ENCODE results near the gene DOCK9.
A peak's percentile ranks its signal among the peaks of the same experiment; 100 is the strongest.

Gene DOCK9

DNA sequence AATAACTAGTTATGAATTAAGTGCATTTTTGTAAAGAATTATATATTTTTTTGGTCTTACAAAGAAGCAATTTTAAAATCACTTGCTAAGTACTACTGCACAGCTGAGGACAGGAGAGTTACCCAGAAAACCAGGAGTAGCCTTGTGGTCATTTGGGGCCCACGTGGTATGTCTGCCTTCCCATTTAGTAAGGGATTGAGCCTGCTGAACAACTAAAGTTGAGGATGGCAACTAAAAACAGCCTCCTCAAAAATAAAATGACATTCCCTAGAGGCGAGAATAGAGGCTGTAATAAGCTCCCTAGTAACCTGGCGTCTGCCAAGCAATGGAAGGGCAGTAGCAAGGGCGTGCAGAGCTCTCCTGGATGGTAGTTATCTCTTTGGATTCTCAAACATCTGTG lies 36.3 kb downstream of the DOCK9 start:
- DNase-seq, result no peak

DNA sequence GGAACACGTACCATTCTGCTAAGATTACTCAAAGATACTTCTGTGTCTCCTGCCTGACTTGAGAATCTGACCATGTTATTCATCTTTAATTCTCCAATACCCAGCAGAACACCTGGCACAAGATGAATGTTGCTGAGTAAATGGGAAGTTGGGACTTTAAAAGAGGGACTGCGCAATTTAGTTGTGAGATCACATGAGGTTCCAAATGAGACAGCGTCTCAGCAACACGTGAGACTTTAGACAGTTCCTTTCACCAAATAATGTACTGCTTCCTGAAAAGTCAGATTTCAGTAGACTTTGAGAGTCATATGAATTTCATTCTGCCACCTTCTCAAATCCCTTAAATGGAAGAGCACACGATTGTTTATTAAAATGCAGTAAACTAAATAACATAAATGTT lies 36.7 kb downstream of the DOCK9 start:
- peak; percentile 55 to 78 (median 69) for DNase-seq

DNA sequence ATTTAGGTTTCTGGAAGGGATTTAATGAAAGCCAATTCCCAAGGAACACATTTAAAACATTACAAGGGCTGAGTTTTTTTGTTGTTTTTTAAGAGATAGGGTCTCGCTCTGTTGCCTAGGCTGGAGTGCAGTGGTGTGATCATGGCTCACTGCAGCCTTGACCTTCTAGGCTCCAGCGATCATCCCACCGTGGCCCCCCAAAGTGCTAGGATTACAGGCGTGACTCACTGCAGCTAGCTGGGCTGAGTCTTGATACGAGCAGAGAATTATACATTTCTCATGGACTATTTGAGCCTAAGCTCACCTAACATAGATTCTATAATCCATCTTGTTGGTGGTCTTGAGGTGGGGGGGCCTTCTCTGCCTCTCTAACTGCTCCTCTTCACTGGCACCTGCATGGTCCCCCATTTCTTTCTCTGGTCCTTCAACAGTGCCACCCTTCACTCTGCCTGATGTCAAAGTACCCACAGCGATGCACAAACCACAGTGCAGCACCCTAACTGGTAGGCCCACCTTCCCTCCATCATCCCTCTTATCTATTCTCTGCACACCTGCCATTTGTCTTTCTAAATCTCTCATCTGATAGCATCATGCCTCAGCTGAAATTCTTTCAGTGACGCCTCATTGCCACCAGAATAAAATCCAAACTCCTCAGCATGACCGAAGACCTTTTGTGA lies 37.4 kb downstream of the DOCK9 start:
- DNase-seq, result no peak

DNA sequence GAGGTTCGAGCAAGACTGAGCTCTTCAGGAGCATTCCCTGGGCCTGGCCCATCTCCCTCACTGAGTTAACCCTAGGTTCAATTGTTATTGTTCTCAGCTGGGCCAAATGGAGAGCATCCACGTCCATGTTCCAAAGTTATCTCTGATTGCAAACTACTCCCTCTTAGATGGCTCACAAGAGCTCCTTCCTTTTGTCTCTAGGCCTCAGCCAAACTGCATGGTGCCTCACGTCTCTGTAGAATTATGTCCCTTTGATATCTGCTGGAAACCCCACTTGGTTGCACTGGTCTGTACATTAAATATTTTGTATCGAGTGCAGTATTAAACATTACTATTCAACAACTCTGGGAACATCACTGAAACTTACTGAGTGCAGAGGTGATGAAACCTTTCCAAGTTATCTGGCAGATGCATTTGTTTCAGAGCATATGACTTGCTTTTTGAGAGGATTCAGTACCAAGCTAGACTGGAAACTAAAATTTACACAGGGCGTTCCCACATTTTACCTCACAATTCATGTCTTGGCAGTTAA lies 38.1 kb downstream of the DOCK9 start:
- no peak for DNase-seq

DNA sequence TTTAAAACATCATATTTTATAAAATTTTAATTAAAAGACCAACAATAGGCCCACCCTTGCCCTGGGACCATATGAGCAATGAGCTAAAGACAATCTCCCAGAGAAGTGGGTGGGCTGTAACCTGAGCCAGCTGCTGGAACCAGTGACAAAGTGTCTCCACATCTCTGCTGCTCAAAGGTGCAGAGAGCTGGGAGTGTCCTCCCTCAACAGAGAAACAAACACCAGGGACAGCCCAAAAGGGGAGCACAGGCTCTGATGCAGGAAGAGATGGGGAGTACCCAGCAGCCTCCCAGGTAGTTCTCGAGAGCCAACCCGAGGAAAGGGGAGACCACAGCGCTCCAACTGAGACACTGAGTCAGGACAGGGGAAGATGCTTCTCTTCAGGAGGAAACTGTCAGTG lies 39.1 kb downstream of the DOCK9 start:
- DNase-seq, result no peak

DNA sequence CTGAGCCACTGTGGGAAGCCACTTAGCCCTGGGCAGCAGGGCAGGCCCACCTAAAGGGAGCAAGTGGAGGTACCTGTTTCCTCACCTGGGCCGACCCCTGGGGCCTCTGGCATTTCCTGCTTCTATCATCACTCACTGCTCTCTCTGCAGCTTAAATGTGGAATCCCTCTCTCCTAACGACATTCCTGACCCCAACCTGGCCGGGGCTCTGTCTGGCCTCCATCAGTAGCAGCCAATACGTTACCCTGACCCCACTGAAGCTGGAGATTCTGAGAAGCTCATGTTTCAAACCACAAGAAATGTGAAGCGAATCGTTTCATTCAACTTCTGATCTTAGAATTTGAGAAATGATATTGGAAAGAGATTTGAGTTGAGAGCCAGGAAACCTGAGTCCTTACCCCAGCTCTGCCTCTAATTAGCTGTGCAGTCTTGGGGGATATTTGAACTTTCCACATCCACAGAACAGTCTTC lies 39.9 kb downstream of the DOCK9 start:
- no peak for DNase-seq

DNA sequence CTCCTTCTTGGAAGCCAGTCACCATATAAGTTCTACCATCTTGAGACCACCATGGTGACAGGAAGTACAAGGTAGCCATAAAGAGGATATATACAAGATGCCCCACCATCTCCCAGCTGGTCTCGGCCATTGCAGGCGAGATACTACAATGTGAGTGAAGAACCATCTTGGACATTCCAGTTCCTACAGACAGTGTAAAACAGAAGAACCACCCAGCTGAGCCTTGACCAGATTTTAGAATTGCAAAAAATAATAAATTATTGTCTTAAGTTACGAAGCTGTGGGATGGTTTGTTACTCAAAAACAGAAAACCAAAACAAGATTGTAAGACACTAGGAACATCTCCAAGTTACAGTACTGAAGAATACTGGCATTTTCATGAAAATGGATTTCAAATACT lies 43.6 kb downstream of the DOCK9 start:
- no peak for DNase-seq

DNA sequence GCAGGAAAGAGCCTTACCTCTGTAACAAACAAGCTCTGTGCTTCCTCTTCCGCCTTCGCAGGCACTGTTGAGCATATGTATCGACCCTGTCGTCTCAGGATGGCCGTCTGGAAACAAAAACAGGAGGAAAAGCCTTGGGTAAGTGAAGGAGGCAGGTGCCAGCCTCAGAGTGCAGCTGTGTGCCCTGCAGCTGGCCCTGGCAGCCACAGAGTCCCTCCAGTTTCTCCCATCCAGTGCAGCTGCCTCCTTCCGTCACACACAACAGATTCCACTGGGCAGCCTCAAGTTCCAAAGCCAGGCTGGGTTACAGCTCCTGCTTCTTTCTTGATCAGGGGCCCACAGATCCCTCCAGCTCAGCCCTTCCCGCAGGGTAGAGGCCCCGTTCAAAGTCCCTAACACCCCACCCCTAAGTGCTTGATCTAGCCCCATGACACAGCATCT lies 47.7 kb downstream of the DOCK9 start:
- peak in 1 of 3 donors; percentile 14 for DNase-seq

DNA sequence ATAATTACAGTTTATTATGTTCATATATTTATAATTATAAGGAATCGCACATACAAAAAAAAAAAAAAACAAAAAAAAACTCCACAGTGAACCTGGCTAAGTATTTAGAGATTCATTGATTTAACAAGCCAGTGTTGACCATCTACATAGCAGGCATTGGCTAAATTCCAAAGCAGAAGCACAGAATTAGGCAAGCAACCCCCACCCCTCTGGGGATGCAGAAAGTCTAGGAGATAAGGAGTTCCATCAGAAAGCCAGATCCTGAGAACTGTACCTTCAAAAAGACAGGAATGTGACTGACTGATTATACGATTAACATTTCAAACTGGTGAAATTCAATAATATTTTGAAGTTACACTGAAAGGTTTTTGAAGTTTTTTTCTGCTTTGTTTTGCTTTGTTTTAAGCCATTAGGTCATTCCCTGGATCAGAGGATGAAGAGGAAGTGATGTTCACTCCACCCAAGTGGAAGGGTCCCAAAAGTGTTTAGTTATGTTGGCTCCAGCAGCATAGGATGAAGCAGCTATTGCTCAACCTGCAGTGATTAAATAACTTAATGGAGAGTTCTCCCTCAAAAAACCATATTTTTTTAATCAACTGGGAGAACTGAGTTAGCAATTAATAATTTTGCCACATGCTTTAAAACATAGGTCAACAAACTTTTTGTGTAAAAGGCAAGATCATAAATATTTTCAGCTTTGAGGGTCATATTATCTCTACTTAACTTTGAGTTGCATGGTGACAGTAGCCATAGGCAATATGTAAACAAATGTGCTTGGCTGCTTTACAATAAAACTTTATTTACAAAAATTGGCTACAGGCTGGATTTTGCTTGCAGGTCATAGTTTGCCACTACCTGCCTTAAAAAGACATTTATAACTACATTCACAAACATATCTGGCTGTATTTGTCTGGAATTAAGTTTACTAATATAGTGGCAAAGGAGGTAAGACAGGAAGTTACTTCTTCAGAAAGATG lies 49.6 kb downstream of the DOCK9 start:
- DNase-seq, result no peak

DNA sequence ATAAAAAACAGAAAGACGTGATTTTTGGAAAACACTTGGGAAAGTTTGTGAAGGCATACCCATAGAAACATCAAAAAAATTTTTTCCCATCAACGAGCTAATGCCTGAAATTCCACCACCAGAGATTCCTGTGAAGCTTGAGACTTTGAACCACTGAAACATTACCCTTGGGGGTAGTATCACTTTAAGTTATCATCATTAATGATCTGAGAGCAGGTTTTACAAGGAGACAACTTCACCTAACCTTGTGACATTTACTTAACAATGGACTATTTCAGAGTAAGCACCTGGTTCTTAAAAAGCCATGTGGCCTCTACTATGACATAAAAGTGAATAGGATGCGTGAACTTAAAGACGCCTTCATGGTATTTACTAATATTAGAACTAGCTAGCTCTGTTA lies 51.9 kb downstream of the DOCK9 start:
- no peak for DNase-seq

DNA sequence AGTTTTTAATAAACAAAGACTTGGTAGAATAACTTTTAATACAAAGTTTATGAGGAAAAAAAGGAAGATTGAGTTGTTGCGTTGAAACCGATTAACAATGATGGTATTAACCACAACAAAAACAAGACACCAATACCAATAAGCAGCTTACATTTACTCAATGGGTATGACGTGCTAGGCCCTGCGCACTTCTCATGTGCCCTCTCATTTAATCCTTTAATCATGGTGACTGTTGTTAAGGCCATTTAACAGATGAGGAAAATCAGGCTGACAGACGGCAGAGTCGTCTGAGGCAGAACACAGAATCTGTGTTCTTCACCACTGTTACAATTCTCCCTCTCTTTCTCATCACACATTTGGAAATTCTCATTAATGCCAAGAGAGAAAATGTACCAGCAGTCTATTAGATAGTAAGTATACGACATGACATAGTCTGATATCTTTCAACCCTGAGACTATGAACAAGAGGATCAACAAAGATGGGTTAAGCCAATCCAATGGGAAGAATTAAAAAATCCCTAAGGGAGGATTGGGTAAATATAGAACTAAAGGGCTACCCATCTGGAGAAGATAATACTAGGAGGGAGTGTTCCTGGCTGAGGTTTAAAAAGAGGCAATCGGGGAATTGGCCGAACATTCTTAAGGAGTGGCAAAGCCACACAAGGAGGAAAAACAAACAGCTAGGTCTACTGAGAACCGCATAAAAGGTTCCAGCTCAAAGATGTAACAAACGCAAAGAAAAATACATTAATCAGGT lies 54.0 kb downstream of the DOCK9 start:
- DNase-seq, result no peak

DNA sequence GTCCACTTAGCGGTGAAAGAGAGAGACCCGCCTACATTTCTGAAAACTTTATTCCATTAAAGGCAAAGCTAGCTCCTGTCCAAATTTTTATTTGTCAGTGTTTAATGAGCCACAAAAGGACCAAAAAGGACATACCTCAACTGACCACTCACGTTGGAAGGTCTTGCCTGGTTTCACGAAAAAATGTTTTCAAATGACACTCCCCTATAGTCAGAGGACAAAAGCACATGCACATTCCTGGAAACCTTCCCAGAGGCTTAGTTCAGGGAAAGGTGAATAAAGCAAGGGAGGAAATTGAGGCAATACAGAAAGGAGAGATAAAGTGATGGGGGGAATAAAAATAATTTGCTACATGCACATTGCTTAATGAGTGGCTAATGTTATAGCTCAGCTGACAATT lies 55.6 kb downstream of the DOCK9 start:
- no peak for DNase-seq

DNA sequence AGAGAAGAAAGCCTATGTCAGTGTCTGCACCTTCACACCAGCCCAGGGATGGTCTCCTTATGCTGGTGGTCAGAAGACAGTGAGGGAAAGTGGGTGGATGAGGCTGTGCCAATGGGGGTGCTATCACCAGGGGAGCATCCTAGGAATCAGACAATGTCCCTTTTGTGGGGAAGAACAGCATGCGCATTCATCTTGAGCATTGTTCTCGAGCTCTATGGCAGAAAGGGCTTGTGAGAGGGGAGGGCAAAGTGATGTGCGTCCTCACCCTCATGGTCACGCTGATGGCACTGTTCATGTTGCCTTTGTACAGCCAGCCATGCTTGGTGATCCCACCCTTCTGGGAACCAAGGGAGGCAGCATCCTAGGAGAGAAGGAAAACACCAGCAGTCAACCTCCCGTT lies 56.1 kb downstream of the DOCK9 start:
- DNase-seq, result no peak

DNA sequence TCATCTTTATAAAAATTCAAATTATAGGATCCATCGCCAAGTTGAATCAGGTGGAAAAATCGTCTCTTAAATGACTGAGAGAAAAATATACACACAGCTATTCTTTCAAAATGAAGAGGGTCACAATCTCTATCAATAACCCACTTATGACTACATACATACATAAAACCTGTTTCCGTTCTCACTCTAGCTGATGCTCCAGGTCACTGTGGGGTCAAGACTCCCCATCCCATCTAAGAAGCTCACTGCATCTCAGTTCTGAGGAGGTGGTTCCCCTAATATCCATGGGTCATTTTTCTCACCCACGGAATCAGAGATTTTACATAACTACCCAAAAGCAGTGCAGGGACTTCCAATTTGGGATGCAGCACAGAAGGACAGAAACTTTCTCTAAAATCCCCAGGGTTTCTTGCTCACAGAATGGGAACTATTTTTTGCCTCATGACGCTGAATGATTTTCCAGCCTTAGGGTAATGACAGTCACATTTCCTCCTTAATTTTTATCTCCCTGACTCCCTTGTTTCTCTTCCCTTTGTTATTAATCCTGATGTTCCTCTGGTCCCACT lies 56.8 kb downstream of the DOCK9 start:
- peak; percentile 41 to 71 (median 53) for DNase-seq

DNA sequence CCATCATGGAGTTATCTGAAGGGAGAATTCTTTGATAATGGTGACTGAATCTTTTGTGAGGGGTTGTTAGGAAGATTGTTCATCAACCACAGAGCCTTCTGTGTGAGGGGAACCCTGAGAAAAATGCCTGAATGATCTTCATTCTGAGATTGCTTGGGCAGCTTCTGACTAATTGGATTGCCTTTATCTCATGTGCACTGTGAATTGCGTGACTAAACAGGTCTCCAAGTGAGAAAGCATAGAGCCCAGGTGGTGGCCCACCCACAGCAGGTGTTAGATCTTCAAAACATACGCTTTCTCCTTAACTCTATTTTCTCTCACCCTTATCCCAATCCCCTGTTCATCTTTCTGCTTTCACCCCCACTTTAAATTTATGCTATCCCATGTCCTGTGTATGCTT lies 58.3 kb downstream of the DOCK9 start:
- DNase-seq, result no peak

DNA sequence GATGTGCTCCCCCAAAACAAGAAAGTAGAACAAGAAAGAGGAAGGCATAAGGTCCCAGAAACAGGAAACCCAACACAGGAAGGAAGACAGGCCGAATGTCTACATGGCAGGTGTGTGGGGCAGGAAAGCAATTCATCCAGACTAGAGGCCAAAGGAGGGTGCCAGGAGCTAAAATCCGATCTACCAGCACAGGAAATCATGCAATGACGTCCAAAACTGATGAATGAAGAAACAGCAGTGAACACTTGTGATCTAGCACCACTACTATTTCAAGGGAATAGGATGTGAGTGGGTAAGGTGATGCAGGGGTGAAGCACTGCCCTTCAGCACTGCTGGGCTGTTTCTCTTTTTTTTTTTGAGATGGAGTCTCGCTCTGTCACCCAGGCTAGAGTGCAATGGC lies 59.1 kb downstream of the DOCK9 start:
- DNase-seq, result no peak

DNA sequence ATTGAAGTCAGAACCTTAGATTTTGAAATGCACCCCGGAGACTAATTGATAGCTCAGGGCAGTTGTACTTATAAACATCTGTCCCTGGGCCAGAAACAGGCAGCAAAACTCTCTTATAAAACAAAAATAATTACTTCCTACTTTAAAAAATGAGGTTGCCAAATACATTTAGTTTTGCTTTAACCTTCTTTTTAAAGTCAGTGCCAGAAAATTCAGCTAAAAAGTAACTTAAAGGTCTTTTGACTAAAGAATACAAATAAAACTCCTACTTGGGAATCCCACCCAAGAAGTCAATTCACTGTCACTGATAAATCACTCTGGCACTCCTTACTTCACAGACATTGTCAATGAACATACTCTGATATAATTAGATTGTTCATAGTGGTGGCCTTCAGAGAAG lies 60.7 kb downstream of the DOCK9 start:
- DNase-seq, result no peak

DNA sequence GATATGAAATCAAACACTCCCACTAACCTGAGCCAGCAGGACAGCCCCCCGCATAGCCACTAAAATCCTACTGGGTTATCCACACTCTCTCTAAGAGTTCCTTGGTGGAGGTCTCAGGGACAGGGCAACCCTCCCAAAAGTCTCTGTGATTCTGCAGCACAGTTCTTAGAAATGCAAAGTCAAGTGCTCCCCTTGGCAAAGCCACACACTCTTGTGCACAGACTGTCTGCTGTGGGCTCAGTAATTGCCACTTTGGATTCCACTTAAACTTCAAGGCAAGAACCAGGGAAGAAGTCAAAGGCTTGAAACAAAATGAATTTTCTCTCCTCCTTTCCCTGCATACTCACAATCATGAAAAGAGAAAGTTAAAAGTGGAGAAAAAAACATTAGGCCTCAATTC lies 61.5 kb downstream of the DOCK9 start:
- DNase-seq, result no peak

DNA sequence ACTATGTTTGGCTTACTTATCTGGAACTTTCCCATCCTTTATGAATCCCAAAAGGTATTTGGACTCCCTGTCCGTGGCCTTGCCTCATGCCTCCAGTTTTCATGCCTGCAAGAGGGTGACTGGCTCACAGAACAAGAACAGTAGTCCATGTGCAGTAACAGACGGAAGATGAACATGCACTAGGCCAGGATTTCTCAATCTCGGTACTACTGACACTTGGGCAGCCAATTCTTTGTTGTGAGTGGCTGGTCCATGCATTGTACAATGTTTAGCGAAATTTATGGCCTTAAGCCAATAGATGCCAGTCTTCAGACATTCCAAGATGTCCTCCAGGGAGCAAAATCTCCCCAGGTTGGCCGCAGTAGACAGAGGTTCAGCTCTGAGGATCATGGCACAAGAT lies 61.9 kb downstream of the DOCK9 start:
- no peak for DNase-seq

DNA sequence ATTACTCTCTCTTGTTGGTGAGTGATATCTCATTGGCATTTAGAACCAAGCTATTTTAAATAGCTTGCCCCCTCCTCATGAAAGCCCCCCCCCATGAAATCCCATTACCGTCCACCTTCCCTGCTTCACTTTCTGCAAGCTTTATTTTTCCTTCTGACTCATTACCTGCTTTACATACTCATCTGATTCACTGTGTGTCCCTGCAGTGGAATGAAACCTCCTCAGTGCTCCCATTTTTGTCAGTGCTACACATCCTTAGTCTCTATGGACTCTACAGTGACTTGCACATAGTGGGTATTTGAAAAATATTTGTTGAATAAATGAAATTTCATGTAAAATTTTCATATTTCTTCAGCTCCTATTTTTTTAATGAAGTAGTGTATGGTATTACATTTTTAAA lies 62.3 kb downstream of the DOCK9 start:
- no peak for DNase-seq

DNA sequence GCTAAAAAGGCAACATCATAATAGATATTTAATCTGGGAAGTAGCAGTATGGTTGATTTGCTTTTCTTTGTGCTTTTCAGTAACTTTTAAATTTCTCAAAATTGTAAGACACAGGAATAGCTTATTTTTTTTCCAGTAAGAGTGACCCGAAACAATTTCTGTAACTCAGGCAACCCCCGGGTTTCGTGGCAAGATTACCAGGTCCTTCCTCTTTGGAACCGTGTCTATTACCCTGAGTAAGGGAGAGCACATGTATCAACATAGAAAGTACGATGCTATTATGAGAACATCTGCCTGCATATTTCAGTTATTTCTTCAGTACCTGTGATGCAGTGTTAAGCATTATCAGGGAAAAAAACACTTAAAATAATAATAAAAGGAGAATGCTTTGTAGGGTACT lies 64.1 kb downstream of the DOCK9 start:
- peak; percentile 32 to 47 (median 39) for DNase-seq

DNA sequence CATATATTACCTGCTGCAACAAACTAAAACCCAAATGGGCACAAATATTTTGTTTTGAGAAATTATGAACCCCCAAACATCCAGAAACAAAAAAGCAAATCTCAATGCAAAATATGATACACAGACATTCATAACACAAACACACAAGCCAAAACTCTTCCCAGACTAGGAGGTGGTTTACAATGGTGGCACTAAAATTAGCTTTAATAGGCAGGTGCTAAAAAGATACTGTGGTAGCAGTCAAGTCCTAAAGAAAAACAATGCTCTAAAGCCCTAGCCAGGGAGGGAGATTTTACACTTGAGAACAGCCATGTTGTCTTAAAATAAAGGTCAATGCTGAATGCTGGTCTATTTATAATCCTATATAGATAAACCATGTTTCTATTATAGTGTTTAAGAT lies 65.0 kb downstream of the DOCK9 start:
- DNase-seq, result no peak

DNA sequence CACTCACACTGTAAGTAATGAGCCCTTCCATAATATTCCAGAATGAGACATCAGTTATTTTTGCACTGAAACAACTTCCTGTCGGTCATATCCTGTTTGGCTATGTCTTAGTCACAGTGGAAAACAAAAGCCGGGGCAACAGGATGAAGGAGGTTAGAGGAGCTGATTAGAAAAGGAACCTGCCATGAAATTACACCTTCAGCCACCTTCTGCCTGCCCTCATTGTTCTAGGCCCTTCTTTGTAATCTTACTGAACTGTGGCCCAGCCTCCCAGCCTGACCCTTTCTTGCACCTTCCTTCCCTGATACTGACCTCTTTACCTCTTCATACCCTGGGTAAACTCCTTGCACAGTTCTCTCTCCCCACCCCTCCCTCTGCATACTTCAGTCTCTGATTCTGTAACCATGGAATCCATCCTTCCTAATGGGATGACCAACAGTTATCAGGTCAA lies 67.3 kb downstream of the DOCK9 start:
- DNase-seq, result peak; percentile 54 to 83 (median 80)
